GM19324 (cell line): ENCODE data around the gene BMX.

ENCODE experiments used
- ATAC-seq: cut with Tn5 transposase; IDR thresholded peaks from one replicate; pipeline ENCODE4 v1.9.1; 2021; ENCODE audit warnings: mild to moderate bottlenecking, moderate library complexity; ENCODE audit not compliant: unreplicated experiment, low FRiP score

BMX gene

GRCh38 chrX:15567267-15567666, 66.7 kb downstream of the BMX start:
- ATAC-seq: no peak

DNA sequence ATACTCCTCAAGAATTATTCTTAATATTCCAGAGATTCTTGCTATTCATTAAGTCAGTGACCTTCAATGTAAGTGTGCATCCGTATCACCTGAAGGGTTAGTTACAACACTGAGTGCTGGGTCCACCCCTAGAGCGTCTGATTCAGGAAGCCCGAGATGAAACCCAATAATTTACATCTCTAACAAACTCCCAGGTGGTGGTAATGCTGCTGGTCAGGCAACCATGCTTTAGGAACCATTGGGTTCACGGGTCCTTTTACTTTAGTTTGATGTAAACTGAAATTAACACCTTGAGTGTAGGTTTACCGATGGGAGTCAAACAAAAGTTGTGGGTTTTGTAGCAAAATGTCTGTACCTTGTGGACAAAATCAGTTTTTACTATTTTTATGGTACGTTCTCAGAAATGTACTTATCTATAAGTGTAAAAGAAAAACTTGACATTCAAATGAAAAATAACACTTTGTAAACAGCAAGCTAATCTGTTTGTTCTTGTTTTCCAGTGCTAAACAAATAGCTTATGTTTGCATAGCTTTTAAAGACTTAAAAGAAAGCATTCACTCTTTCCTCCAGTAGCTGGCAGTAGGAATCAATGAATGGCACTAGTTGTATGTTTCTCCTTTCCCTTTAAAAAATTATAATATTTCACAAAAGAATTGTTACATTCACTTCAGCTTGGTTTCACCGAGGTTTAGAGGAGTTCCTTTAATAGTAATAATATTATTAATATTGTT, 67.4 kb downstream of the BMX start:
- no peak for ATAC-seq

GRCh38 chrX:15570145-15570544, 69.5 kb downstream of the BMX start:
- no peak for ATAC-seq

- no peak for ATAC-seq
These were observed 73.4 kb downstream of the BMX start for GRCh38 chrX:15574017-15574416.

- no peak for ATAC-seq
These were observed 75.4 kb downstream of the BMX start for GRCh38 chrX:15576019-15576418.

- ATAC-seq: no peak
These were observed 79.5 kb downstream of the BMX start for GRCh38 chrX:15579778-15580747.

GRCh38 chrX:15594371-15594770, 93.8 kb downstream of the BMX start:
- no peak for ATAC-seq

GRCh38 chrX:15598026-15598425, 97.4 kb downstream of the BMX start:
- ATAC-seq: no peak

GRCh38 chrX:15599461-15599860, 98.9 kb downstream of the BMX start:
- ATAC-seq: no peak

- ATAC-seq: no peak
These were observed 99.4 kb downstream of the BMX start for GRCh38 chrX:15600049-15600448.

DNA sequence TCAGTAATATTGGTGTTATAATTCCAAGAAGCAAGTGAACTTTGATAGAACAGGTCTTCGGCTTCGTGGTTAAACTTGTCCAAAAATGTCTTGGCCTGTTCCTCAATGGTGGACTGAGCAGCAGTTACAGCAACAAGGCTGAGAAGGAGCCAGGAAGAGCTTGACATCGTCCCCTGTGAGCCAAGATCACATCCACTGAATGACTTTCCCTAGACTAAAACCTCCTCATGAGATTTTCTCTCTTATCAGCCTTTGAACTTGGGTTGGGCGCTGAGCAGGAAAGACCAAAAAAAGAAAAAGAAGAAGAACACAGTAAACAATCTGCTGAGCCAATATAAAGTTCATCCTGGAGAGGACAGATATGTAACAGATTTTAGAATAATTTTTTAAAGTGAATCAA, 100.1 kb downstream of the BMX start, which contains the start of gene ACE2:
Gene ACE2 (minus strand): TSS at position 216 of the 400 bp plus-strand sequence. CDS start 49 bp downstream, at position 167.
- no peak for ATAC-seq

- no peak for ATAC-seq
These were observed 101.3 kb downstream of the BMX start for GRCh38 chrX:15601932-15602331.

GRCh38 chrX:15602761-15603160, 102.2 kb downstream of the BMX start:
- ATAC-seq: no peak

GRCh38 chrX:15605226-15605625, 104.6 kb downstream of the BMX start:
- no peak for ATAC-seq
